Measurements from ENCODE around the gene OSBP2.

OSBP2 gene

DNA sequence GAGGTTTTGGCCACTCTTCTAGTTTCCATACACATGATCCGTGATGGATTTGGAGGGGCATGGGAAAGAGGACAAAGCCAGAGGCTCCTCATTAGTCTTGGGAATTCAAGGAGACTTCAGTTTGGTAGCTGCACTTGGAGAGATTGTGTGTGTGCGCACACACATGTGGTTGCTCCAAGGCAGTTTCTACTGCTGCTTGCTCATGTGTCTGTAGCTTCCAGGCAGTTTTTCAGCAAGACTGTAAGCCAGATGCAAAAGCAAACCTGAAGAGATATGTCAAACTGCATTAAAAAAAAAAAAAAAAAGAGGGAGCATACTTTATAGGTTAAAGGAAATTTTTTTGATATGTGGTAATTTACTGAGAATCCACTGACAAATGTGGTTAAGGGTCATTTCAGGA, 95.7 kb downstream of the OSBP2 start:
- TF ChIP-seq, protein P1, sequence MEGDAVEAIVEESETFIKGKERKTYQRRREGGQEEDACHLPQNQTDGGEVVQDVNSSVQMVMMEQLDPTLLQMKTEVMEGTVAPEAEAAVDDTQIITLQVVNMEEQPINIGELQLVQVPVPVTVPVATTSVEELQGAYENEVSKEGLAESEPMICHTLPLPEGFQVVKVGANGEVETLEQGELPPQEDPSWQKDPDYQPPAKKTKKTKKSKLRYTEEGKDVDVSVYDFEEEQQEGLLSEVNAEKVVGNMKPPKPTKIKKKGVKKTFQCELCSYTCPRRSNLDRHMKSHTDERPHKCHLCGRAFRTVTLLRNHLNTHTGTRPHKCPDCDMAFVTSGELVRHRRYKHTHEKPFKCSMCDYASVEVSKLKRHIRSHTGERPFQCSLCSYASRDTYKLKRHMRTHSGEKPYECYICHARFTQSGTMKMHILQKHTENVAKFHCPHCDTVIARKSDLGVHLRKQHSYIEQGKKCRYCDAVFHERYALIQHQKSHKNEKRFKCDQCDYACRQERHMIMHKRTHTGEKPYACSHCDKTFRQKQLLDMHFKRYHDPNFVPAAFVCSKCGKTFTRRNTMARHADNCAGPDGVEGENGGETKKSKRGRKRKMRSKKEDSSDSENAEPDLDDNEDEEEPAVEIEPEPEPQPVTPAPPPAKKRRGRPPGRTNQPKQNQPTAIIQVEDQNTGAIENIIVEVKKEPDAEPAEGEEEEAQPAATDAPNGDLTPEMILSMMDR (IDR thresholded peaks at IDR 0.05; ENCODE audit: low read length): no peak
- no peak for TF ChIP-seq EZH2 (IDR thresholded peaks at IDR 0.05; ENCODE audit: borderline replicate concordance, low read length)
- Histone ChIP-seq H3K4me1 (ENCODE audit: insufficient read depth, low read length, severe bottlenecking) (no peaks in the 10 kb centered on the region), H3F3A (ENCODE audit: insufficient read depth, low read length) (no peaks in the 10 kb centered on the region), H3K9me3 (ENCODE audit: low read length) (no peaks in the 10 kb centered on the region), H3K27ac (ENCODE audit: low read depth, low read length, poor library complexity, severe bottlenecking) (no peak overlapping the region), H3K4me3 (ENCODE audit: low read depth, low read length, poor library complexity, severe bottlenecking) (no peak overlapping the region), H2AFZ (ENCODE audit: low read length) (no peak overlapping the region), H4K20me1 (ENCODE audit: insufficient read depth, low read length) (no peaks in the 10 kb centered on the region), H3K9me2 (ENCODE audit: low read depth, low read length) (no peaks in the 10 kb centered on the region), H3K27me3 (ENCODE audit: insufficient read depth, low read length) (no peaks in the 10 kb centered on the region), H3K36me3 (ENCODE audit: insufficient read depth, low read length) (no peaks in the 10 kb centered on the region), H3K9ac (ENCODE audit: low read length) (no peak overlapping the region), H3K4me2 (ENCODE audit: low read length) (no peak overlapping the region), H3K79me2 (ENCODE audit: insufficient read depth, low read length) (no peaks in the 10 kb centered on the region)

DNA sequence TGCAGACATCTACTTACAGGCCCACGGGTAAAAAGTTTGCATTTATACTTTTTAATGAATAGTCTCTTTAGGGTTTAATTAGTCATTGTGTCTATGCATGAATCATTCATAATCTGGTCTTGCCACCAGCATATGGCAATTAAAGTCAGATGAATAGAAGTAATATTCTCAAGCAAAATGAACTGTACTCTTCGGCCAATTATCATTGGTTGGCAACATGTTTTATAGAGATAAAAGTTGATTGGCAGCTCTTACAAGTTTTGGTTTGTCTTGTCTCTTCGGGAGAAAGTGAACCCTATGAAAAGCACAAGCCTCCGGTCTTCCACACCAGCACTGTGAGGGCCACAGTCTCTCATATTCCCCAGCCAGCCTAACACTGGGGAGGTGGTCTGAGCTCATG, 97.8 kb downstream of the OSBP2 start:
- Histone ChIP-seq H3K36me3 (ENCODE audit: insufficient read depth, low read length) (no peaks in the 10 kb centered on the region), H3F3A (ENCODE audit: insufficient read depth, low read length) (no peaks in the 10 kb centered on the region), H2AFZ (ENCODE audit: low read length) (no peak overlapping the region), H3K4me2 (ENCODE audit: low read length) (no peak overlapping the region), H3K9me2 (ENCODE audit: low read depth, low read length) (no peaks in the 10 kb centered on the region), H3K79me2 (ENCODE audit: insufficient read depth, low read length) (no peaks in the 10 kb centered on the region), H3K27me3 (ENCODE audit: insufficient read depth, low read length) (no peaks in the 10 kb centered on the region), H3K27ac (ENCODE audit: low read depth, low read length, poor library complexity, severe bottlenecking) (no peak overlapping the region), H3K9me3 (ENCODE audit: low read length) (no peaks in the 10 kb centered on the region), H4K20me1 (ENCODE audit: insufficient read depth, low read length) (no peaks in the 10 kb centered on the region), H3K4me3 (ENCODE audit: low read depth, low read length, poor library complexity, severe bottlenecking) (no peak overlapping the region), H3K9ac (ENCODE audit: low read length) (no peak overlapping the region), H3K4me1 (ENCODE audit: insufficient read depth, low read length, severe bottlenecking) (no peaks in the 10 kb centered on the region)
- no peak for TF ChIP-seq EZH2 (IDR thresholded peaks at IDR 0.05; ENCODE audit: borderline replicate concordance, low read length)
- TF ChIP-seq, protein P1 (IDR thresholded peaks at IDR 0.05; ENCODE audit: low read length): no peak

DNA sequence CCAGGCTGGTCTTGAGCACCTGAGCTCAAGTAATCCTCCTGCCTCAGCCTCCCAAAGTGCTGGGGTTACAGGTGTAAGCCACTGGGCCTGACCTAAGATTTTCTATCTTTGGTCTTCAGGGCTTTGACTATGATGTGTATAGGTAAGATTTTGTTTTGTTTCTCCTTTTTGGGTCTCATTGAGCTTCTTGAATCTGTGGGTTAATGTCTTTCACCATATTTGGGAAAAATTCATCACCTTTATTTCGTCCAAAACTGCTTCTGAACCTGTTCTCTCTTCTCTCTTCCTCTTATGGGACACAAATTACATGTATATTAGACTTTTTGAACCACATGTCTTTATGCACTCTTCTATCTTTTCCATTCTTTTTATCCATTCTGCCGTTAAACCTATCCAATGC, 100.4 kb downstream of the OSBP2 start:
- Histone ChIP-seq H3K4me2 (ENCODE audit: low read length) (no peak overlapping the region), H3K27ac (ENCODE audit: low read depth, low read length, poor library complexity, severe bottlenecking) (no peak overlapping the region), H3K79me2 (ENCODE audit: insufficient read depth, low read length) (no peaks in the 10 kb centered on the region), H2AFZ (ENCODE audit: low read length) (no peak overlapping the region), H3K9me2 (ENCODE audit: low read depth, low read length) (no peaks in the 10 kb centered on the region), H3K4me1 (ENCODE audit: insufficient read depth, low read length, severe bottlenecking) (no peaks in the 10 kb centered on the region), H4K20me1 (ENCODE audit: insufficient read depth, low read length) (no peaks in the 10 kb centered on the region), H3F3A (ENCODE audit: insufficient read depth, low read length) (no peaks in the 10 kb centered on the region), H3K27me3 (ENCODE audit: insufficient read depth, low read length) (no peaks in the 10 kb centered on the region), H3K36me3 (ENCODE audit: insufficient read depth, low read length) (no peaks in the 10 kb centered on the region), H3K9me3 (ENCODE audit: low read length) (no peaks in the 10 kb centered on the region), H3K9ac (ENCODE audit: low read length) (no peak overlapping the region), H3K4me3 (ENCODE audit: low read depth, low read length, poor library complexity, severe bottlenecking) (no peak overlapping the region)
- TF ChIP-seq EZH2 (IDR thresholded peaks at IDR 0.05; ENCODE audit: borderline replicate concordance, low read length): no peak

DNA sequence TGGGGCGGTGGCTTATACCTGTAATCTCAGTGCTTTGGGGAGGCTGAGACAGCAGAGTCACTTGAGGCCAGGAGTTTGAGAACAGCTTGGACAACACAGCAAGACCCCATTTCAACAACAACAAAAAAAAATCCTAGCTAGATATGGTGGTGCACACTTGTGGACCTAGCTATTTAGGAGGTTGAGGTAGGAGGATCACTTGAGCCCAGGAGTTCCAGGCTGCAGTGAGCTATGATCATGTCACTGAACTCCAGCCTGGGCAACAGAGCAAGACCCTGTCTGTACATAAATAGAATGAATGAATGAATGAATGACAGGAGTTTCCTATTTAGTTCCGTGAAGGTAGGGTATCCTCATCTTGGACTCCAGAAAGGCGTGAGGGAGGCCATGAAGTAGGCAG, 107.0 kb downstream of the OSBP2 start:
- Histone ChIP-seq H3K27ac (ENCODE audit: low read depth, low read length, poor library complexity, severe bottlenecking) (no peak overlapping the region), H2AFZ (ENCODE audit: low read length) (no peak overlapping the region), H3K4me3 (ENCODE audit: low read depth, low read length, poor library complexity, severe bottlenecking) (no peak overlapping the region), H3K36me3 (ENCODE audit: insufficient read depth, low read length) (no peaks in the 10 kb centered on the region), H3K27me3 (ENCODE audit: insufficient read depth, low read length) (no peaks in the 10 kb centered on the region), H3F3A (ENCODE audit: insufficient read depth, low read length) (no peaks in the 10 kb centered on the region), H3K9ac (ENCODE audit: low read length) (no peak overlapping the region), H3K9me3 (ENCODE audit: low read length) (no peaks in the 10 kb centered on the region), H3K4me1 (ENCODE audit: insufficient read depth, low read length, severe bottlenecking) (no peaks in the 10 kb centered on the region), H4K20me1 (ENCODE audit: insufficient read depth, low read length) (no peaks in the 10 kb centered on the region), H3K4me2 (ENCODE audit: low read length) (no peak overlapping the region), H3K9me2 (ENCODE audit: low read depth, low read length) (no peaks in the 10 kb centered on the region), H3K79me2 (ENCODE audit: insufficient read depth, low read length) (no peaks in the 10 kb centered on the region)
- TF ChIP-seq, protein P1 (IDR thresholded peaks at IDR 0.05; ENCODE audit: low read length): no peak
- TF ChIP-seq EZH2 (IDR thresholded peaks at IDR 0.05; ENCODE audit: borderline replicate concordance, low read length): no peak

Data from OCI-LY1 (cell line).